Stimulated activated CD4-positive, alpha-beta T cell treated with anti-CD3 and anti-CD28 coated beads, TNF-alpha, amount 100 ng/mL, for 4 hours (primary cell): ENCODE measurements around the gene TRMT1.
"Not testable (repeated sequence)": the region's sequence is repeated elsewhere in the genome, so short reads cannot be mapped to it uniquely, and the experiment has no call there.

Source experiments
- DNase-seq, 3 experiments: peaks; one replicate each; pipeline ENCODE4 v3.0.0-alpha.2; 2020; ENCODE audit warnings: low read depth in 3 of 3

The TRMT1 gene

GRCh38 chr19:13116282-13117175, at the start of gene TRMT1:
Gene TRMT1, minus strand, starts transcription at chr19:13116740. Its CDS starts 341 bp downstream, at chr19:13116399.
- peak; percentile 83 to 87 (median 87) for DNase-seq

- DNase-seq: not testable (repeated sequence)
Observed at GRCh38 chr19:13166151-13166550, 49.6 kb upstream of the TRMT1 start.

- no peak for DNase-seq
Observed at GRCh38 chr19:13165162-13165997, 48.8 kb upstream of the TRMT1 start.

GRCh38 chr19:13164343-13165161, 48.0 kb upstream of the TRMT1 start:
- no peak for DNase-seq

DNA sequence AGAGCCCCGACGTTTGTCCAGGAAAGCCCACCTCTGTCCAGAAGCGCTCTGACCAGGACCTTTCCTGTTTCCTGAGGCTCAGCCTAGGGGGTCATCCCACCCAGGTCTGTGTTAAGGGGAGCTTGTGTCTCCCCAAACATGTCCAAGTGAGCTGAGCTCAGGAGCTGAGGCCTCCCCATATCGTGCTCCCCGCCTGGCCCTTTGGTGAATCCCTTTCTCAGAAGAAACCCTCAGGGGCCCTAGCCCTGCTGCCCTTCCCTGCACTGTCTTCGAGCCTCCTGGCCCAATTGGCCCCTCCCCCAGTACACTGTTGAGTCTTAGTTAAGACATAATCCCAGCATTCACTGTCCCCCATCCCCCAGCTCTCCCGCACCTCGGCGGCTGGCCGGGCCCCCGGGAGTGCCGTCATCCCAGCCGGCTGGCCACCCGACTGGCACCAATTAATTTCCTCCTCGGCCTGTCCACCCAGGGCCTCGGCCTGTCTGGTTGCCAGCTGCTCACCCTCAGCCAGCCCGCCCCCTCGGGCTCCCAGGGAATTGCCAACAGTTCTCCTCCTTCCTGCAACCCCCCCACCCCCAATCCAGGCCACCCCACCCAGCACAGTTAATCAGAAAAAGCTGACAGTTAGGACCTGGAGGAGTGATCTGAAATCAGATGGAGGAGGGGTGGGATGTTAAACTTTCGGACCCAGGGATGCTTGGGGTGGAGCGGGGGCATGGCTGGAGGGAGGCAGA, 47.2 kb upstream of the TRMT1 start:
- no peak for DNase-seq

GRCh38 chr19:13162724-13163608, 46.4 kb upstream of the TRMT1 start:
- DNase-seq: peak; percentile 67 to 86 (median 85)

- no peak for DNase-seq
Observed at GRCh38 chr19:13160557-13160956, 44.0 kb upstream of the TRMT1 start.

DNA sequence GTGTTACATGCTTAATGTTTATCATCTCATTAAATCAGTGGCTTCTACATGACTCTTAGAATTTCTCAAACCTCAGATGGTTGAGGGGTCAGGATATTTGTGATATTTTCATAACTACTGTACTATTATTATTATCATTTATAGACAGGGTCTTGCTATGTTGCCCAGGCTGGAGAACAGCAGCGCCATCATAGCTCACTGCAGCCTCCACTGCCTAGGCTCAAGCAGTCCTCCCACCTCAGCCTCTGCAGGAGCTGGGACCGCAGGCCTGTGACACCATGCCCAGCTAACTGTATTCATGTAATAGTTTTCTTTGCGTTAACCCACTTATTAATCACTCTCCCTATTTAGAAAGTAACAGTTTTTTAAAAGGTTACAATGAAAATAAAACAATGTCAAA, 43.2 kb upstream of the TRMT1 start:
- DNase-seq: no peak

DNA sequence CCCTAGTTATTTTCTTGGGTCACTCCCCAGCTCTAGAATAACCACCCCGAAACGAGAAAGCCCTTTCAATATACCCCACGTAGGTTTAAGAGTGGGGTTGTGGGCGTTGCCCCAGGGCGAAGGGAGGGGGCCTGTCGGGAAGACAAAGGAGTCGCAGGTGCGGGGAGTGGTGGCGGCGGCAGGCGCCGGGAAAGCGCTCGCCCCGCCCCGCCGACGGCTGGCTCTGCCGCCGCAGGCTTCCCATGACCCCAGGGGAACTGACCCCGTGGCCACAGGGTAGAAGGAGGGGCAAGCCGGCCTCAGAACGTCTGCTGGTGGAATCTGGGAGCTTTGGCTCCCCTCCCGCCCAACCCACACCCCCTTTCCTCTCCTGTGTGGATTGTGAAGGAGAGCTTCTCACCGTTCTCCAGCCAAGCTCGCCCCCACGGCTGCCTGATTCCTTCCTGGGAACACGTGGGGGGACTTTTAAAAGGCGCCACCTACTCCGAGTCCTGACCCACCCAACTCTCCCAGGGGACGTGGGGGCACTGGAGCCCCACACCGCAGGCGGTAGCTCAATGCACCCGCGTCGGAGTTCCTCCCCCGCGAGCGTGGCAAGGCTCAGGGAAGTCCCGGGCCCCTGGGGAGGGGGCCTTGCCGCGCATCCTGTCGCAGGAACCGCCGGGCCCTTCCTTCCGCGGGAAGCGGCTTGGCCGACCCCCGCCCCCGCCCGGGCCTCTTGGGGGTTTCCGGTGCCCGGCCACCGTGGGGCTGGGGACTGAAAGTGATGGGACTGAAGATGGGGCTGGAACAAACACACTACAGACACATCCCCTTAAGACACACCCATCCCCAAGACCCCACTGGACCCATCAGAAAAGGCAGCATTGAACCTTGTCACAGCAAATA, 39.2 kb upstream of the TRMT1 start:
- peak in 2 of 3 experiments; percentile 39 to 59 for DNase-seq

DNA sequence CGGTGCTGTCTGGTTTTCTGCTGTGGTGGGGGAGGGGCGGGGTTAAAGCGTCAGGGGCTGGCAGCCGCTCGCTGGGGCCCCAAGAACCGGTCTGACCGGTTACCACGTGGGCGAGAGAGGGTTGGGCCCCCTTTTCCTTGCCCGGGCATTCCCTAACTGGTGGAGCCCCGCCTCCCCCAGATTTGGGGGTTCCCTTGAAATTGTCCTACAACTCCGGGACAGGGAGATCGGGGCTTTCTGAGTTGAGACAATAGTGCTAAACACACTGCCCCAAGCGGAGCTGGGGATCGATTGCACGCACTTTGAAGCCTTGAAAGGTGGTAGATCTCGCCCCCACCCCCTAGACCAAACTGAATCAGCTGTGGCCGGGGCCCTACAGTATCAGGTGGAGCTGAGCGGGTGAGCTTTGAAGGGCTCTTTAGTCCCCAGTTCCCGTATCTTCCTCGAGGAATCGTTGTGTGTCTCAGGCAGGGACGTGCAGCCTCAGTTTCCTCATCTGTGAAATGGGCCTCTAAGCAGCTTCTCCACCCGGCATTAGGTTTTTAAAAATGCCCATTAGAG, 38.5 kb upstream of the TRMT1 start:
- peak; percentile 57 to 63 (median 61) for DNase-seq

DNA sequence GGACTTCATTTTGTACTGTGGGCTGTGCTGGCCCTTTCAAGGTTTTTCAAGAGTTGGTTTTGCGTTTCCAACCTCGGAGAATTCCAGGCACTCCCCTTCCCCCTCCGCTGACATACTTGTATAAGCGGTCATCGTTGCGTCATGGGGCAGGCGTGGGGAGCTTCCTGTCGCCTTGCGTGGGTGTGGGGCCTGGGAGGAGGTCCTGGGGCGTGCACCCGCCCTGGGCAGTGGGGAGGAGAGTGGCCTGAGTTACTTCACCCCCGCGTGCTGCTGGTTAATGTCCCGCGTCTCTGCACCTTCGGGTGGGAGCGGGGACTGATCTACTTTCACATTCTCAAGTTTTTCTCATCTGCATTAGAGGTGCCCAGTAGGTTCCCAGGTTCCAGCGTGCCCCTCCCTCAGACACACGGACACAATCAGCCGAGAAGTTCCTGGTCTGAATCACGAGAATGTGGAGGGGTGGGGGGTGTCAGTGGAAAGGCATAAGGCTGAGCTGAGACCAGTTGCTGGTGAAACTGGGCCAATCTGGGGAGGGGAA, 37.8 kb upstream of the TRMT1 start:
- DNase-seq: peak in 1 of 3 experiments; percentile 50

DNA sequence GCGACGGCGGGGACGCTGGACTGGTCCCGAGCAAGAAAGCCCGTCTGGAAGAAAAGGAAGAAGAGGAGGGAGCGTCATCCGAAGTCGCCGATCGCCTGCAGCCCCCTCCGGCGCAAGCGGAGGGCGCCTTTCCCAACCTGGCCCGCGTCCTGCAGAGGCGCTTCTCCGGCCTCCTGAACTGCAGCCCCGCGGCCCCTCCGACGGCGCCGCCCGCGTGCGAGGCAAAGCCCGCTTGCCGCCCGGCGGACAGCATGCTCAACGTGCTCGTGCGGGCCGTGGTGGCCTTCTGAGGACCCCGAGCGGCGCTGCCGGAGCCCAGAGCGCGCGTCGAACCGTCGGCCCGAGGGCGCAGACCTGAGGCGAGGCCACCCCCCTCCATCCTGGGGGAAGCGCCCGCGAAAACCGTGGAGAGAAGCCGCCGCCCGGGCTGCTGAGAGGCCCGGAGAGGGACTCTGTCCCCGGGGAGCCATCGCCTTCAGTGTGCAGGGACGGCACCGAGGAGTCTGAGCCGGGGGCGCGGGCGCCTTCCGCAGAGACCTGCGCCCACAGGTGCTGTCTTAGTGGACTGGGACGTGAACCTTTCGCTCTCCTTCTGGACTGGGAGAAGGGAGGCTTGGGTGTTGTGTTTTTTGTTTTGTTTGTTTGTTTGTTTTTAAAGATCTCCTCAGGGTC, 37.2 kb upstream of the TRMT1 start:
- DNase-seq: no peak

DNA sequence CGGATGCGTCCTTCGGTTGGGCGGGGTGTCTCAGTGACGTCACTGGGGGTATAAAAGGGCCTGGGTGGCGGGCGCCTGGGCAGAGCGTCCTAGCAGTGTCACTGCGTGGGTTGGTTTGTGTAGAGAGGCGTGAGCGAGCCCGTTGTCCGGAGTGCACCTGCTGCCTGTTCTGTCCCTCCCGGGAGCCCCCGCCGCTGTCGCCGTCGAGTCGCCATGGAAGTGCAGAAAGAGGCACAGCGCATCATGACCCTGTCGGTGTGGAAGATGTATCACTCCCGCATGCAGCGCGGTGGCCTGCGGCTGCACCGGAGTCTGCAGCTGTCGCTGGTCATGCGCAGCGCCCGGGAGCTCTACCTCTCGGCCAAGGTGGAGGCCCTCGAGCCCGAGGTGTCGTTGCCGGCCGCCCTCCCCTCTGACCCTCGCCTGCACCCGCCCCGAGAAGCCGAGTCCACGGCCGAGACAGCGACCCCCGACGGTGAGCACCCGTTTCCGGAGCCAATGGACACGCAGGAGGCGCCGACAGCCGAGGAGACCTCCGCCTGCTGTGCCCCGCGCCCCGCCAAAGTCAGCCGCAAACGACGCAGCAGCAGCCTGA, 36.5 kb upstream of the TRMT1 start:
- DNase-seq: peak; percentile 89 to 98 (median 96)

DNA sequence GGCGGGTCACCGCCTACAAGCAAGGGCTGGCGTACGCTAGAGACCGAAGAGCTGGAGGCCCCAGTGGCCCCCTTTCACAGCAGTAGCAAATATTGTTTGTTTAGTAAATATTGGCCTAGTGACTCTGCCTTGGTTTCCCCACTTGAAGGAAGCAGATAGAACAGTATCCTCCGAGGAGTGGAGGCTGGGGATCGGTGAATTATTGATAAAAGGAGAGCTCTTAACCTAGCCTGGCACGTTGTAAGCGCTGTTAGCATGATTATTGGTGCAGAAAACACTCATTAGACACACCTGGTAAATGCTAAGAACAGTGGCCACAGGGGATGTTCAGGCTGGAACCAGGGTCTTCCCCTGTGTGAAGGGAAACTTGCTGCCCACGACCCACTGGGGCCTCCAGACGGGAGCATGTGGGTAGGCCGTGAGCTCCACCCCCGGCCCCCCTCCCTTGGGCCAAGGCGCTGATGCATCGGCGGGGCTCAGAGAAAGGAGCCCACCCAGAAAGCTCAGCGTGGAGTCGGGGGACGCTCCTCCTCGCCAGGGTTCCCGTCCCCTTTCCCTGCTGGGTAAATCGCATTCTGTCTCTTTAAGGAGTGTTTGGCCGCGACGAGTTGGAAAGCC, 35.9 kb upstream of the TRMT1 start:
- no peak for DNase-seq

DNA sequence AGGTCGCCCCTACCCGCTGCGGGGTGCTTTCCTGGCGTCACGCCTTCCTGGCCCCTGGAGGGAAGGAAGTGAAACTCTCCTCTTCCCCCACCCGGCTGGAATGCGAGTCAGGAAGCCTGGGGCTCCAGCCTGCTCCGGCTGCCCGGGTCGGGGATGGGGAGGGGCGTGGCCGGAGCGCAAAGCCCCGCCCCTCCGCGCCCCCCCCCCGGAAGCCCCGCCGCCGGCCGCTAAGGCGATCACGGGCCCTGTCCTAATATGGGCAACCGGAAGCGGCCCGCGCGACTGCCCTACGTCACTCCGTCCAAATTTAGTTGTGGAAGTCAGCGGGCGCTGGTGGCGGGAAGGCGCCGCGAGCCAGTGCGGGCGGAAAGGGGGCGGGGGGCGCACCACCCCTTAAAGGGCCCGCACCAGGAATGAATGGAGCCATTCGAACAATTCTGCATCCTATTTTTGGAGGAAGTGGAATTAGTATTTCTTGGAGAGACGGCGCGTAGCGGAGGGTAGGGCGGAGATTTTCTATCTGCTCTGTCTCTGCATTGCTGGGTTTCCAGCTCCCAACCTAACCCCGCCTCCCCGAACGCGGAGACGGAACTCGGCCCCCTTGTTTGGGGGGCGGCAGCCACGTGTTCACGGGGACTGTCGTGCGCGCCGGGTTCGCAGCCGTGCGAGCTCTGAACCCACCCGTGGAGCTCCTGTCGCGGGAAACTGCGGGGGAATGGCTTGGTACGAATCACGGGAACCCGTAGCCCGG, 35.2 kb upstream of the TRMT1 start:
- DNase-seq: peak; percentile 89 to 91 (median 89)

DNA sequence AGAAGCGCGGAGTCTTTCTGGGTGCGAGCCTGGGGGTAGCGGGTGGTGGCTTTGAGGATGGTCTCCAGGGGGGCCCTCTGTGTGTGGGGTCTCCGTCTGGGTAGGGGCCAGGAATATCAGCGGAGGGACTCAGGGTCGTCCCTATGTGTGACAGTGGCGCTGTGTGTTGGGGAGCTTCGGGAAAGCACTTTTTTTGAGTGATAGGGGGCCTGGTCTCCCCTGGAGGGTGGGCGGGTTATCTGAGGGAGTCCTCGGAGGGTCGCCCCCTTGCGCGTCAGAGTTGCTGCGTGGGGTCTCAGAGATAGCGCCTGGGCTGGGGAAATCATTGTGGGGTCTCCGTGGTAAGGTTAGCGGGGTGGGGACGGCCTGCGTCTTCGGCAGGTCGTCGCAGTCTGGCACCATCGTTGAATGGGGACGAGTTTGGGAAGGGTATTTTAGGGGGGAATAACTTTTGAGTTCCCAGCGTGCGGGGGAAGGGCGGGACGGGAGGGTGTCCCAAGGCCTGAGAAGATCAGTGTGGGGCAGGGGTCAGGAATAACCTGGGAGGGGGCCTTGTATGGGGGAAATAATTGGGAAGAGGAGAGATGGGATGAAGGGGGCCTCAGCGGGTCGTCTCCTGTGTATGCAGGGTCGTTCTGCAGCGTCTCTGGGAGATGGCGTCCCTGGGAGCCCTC, 34.5 kb upstream of the TRMT1 start:
- no peak for DNase-seq
